ENCODE results near the gene PRMT7. TPM values are rescaled to one million over a fixed set of nuclear protein-coding genes. Genes with fewer than 3 reads are reported as not detected.

PRMT7 gene
- polyA plus RNA-seq, 1 donor from 2014 or later = 203 TPM

GRCh38 chr16:68319185-68319908 lies 8.5 kb downstream of the PRMT7 start:
- TF ChIP-seq CTCF (IDR thresholded peaks at IDR 0.05; ENCODE audit: poor library complexity, severe bottlenecking) (no peak), TAF1 (IDR thresholded peaks at IDR 0.05; ENCODE audit: low read depth) (no peak), MXI1 (conservative IDR thresholded peaks at IDR 0.05; ENCODE audit: poor library complexity, severe bottlenecking) (no peak), POLR2AphosphoS5 (IDR thresholded peaks at IDR 0.05) (no peak), SMC3 (conservative IDR thresholded peaks at IDR 0.05; ENCODE audit: poor library complexity) (no peak), REST (IDR thresholded peaks at IDR 0.05; ENCODE audit: borderline replicate concordance) (no peak), RAD21 (conservative IDR thresholded peaks at IDR 0.05) (no peak), EZH2 (IDR thresholded peaks at IDR 0.05; ENCODE audit: borderline replicate concordance, insufficient read depth, low read length, poor library complexity, severe bottlenecking) (no peak), EP300 (conservative IDR thresholded peaks at IDR 0.05; ENCODE audit: poor library complexity, severe bottlenecking) (no peak)
- Histone ChIP-seq H3K9ac (ENCODE audit: low read length) (no peak overlapping the region), H3K4me3 (ENCODE audit: low read length) (no peak overlapping the region), H4K20me1 (ENCODE audit: insufficient read depth) (no peaks in the 10 kb centered on the region), H3K27ac (ENCODE audit: low read length) (no peak overlapping the region), H3K79me2 (replicated peaks; ENCODE audit: insufficient read depth, low read length) (no peaks in the 10 kb centered on the region), H3K9me3 (ENCODE audit: low read length) (no peaks in the 10 kb centered on the region), H3K4me2 (ENCODE audit: low read length) (no peak overlapping the region), H3K36me3 (ENCODE audit: insufficient read depth, low read length) (peaks cover 6% of the 10 kb centered on the region), H2AFZ (ENCODE audit: low read depth, low read length) (no peak overlapping the region), H3F3A (ENCODE audit: insufficient read depth, low read length, poor library complexity, severe bottlenecking) (no peaks in the 10 kb centered on the region), H3K9me2 (ENCODE audit: insufficient read depth, low read length) (no peaks in the 10 kb centered on the region), H3K27me3 (ENCODE audit: insufficient read depth, low read depth, low read length) (no peaks in the 10 kb centered on the region)

GRCh38 chr16:68324336-68324735 lies 13.5 kb downstream of the PRMT7 start:
- H3K9me3 ChIP-seq (ENCODE audit: low read length) = no peaks in the 10 kb centered on the region

More at GRCh38 chr16:68324336-68324735, 13.5 kb downstream of the PRMT7 start:
- Histone ChIP-seq H3K9ac (ENCODE audit: low read length) (no peak overlapping the region), H3K27ac (ENCODE audit: low read length) (no peak overlapping the region), H3K27me3 (ENCODE audit: insufficient read depth, low read depth, low read length) (no peaks in the 10 kb centered on the region), H3K36me3 (ENCODE audit: insufficient read depth, low read length) (no peaks in the 10 kb centered on the region), H4K20me1 (ENCODE audit: insufficient read depth) (no peaks in the 10 kb centered on the region), H3K4me3 (ENCODE audit: low read length) (no peak overlapping the region), H3K9me2 (ENCODE audit: insufficient read depth, low read length) (no peaks in the 10 kb centered on the region), H2AFZ (ENCODE audit: low read depth, low read length) (no peak overlapping the region), H3K4me2 (ENCODE audit: low read length) (no peak overlapping the region), H3K79me2 (replicated peaks; ENCODE audit: insufficient read depth, low read length) (no peaks in the 10 kb centered on the region), H3F3A (ENCODE audit: insufficient read depth, low read length, poor library complexity, severe bottlenecking) (no peaks in the 10 kb centered on the region)
- TF ChIP-seq POLR2AphosphoS5 (IDR thresholded peaks at IDR 0.05) = no peak
- TF ChIP-seq RAD21 (conservative IDR thresholded peaks at IDR 0.05) = no peak
- TF ChIP-seq TAF1 (IDR thresholded peaks at IDR 0.05; ENCODE audit: low read depth) = no peak
- no peak for TF ChIP-seq EZH2 (IDR thresholded peaks at IDR 0.05; ENCODE audit: borderline replicate concordance, insufficient read depth, low read length, poor library complexity, severe bottlenecking)
- TF ChIP-seq SMC3 (conservative IDR thresholded peaks at IDR 0.05; ENCODE audit: poor library complexity) = no peak
- no peak for TF ChIP-seq CTCF (IDR thresholded peaks at IDR 0.05; ENCODE audit: poor library complexity, severe bottlenecking)
- TF ChIP-seq MXI1 (conservative IDR thresholded peaks at IDR 0.05; ENCODE audit: poor library complexity, severe bottlenecking) = no peak
- TF ChIP-seq REST (IDR thresholded peaks at IDR 0.05; ENCODE audit: borderline replicate concordance) = no peak
- TF ChIP-seq EP300 (conservative IDR thresholded peaks at IDR 0.05; ENCODE audit: poor library complexity, severe bottlenecking) = no peak
